Natural killer cell (primary cell): Measurements from ENCODE around the gene RTKN2. TPM values are rescaled to one million over a fixed set of nuclear protein-coding genes. Genes with fewer than 3 reads are reported as not detected.
A peak's percentile ranks its signal among the peaks of the same experiment; 100 is the strongest.

Source experiments
- ATAC-seq, 3 donors: fragments of 150-1000 bp in 2 of 3; fragments of 200-7000 bp in 1 of 3; cut with Tn5 transposase; 1 replicate in 1 of 3; 2 replicates in 2 of 3; pipeline ENCODE4 v1.10.0; 2021; ENCODE audit warnings: mild to moderate bottlenecking in 2 of 3, moderate library complexity in 2 of 3
- DNase-seq, 2 donors: peaks; one replicate each; pipeline versions ENCODE4 v3.0.0 to v3.0.0-alpha.2; 2013 to 2021; ENCODE audit warnings: mixed read lengths in 1 of 2
- H3K27ac ChIP-seq: one replicate; pipeline ENCODE4 v1.5.1; 2013; ENCODE audit warnings: mild to moderate bottlenecking, low read length
- H3K27me3 ChIP-seq: one replicate; pipeline ENCODE4 v1.6.1; 2013; ENCODE audit warnings: low read length; ENCODE audit not compliant: control insufficient read depth, insufficient read depth
- H3K36me3 ChIP-seq: one replicate; pipeline ENCODE4 v1.6.1; 2013; ENCODE audit warnings: low read length; ENCODE audit not compliant: control insufficient read depth, insufficient read depth
- H3K4me1 ChIP-seq: one replicate; pipeline ENCODE4 v1.6.1; 2013; ENCODE audit warnings: low read length; ENCODE audit not compliant: control insufficient read depth, insufficient read depth
- H3K4me3 ChIP-seq: one replicate; pipeline ENCODE4 v1.5.1; 2013; ENCODE audit warnings: low read length
- H3K9me3 ChIP-seq: one replicate; pipeline ENCODE4 v1.6.1; 2013; ENCODE audit warnings: low read length; ENCODE audit not compliant: control insufficient read depth, insufficient read depth
- H3K27ac Mint-ChIP-seq, 2 donors: one replicate each; pipeline ENCODE4 v1.8.0; 2022; ENCODE audit warnings: mild to moderate bottlenecking in 2 of 2, mixed read lengths in 2 of 2, moderate library complexity in 1 of 2
- H3K27me3 Mint-ChIP-seq, 2 donors: one replicate each; pipeline ENCODE4 v1.8.0; 2022; ENCODE audit warnings: low read depth in 2 of 2, mixed read lengths in 2 of 2
- H3K36me3 Mint-ChIP-seq: one replicate; pipeline ENCODE4 v1.8.0; 2022; ENCODE audit warnings: mixed read lengths
- H3K4me1 Mint-ChIP-seq, 2 donors: one replicate each; pipeline ENCODE4 v1.8.0; 2022; ENCODE audit warnings: mixed read lengths in 2 of 2
- H3K4me3 Mint-ChIP-seq: one replicate; pipeline ENCODE4 v1.8.0; 2022; ENCODE audit warnings: mild to moderate bottlenecking, moderate library complexity, mixed read lengths
- H3K9me3 Mint-ChIP-seq, 2 donors: one replicate each; pipeline ENCODE4 v1.8.0; 2022; ENCODE audit warnings: mixed read lengths in 2 of 2
- CTCF ChIP-seq: fragments of 200-600 bp; IDR thresholded peaks from one replicate; pipeline ENCODE4 v1.8.0; 2022; ENCODE audit warnings: antibody characterized with exemption
- intact Hi-C: fragments of 100-400 bp; cut with micrococcal nuclease; formaldehyde crosslinking; loops from one replicate; pipeline ENCODE4 v1.14.2; 2022
- total RNA-seq, 4 donors: library from RNA; stranded (reverse); fragments of 120-200 nt in 1 of 4; gene quantifications; one replicate each; pipeline versions ENCODE4 v1.2.3 to v1.2.4, GENCODE V29; 2013 to 2022

RTKN2 gene
- total RNA-seq, 3 donors from 2014 or later (not counting 1 experiment from before 2014, with no cell fraction given) = 0.31 to 0.61 (median 0.33) TPM

DNA sequence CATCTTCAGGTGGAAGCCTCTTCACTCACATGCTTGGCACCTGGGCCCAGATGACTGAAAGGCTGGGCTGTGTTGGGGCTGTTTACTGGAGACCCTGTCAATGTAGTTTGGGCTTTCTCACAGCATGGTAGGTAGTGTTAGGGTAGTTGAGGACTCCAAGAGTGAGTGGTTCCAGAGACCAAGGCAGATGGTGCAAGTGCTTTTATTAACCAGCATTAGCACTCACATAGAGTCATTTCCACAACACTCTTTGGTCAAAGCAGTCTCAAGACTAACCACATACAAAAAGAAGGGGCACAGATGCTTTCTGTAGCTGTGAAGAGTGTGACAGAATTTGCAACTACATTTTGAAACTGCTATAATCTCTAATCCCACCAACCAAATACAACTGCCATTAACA, 135.0 kb downstream of the RTKN2 start:
- Mint-ChIP-seq H3K27me3 (no peaks in the 10 kb centered on the region), H3K27ac (peak overlapping the region in 1 of 2 donors; percentile 13), H3K9me3 (no peaks in the 10 kb centered on the region), H3K36me3 (peaks cover 12% of the 10 kb centered on the region), H3K4me3 (no peak overlapping the region), H3K4me1 (peaks cover 0 to 5% of the 10 kb centered on the region in 2 donors)
- intact Hi-C loops = no loop called here
- ATAC-seq (peak in 1 of 3 donors; percentile 58), DNase-seq (no peak)
- Histone ChIP-seq H3K4me1 (no peaks in the 10 kb centered on the region), H3K36me3 (no peaks in the 10 kb centered on the region), H3K27me3 (no peaks in the 10 kb centered on the region), H3K4me3 (no peak overlapping the region), H3K9me3 (peaks cover 7% of the 10 kb centered on the region), H3K27ac (no peak overlapping the region)
- TF ChIP-seq CTCF = no peak

Other genes starting within 250 kb of the RTKN2 start
- gene ZNF365, start 105.5 kb upstream of the RTKN2 start, total RNA-seq = 1 to 10 TPM; 4.0 to 8.0 (median 4.5) TPM